GM12873 (cell line): ENCODE results near the gene BAHCC1.

ENCODE experiments used
- CTCF ChIP-seq: IDR thresholded peaks from 2 replicates; pipeline ENCODE4 v1.5.1; 2012; ENCODE audit warnings: low read depth, mild to moderate bottlenecking, moderate library complexity, low read length, control low read depth; ENCODE audit not compliant: insufficient read depth; ENCODE audit errors: missing control alignments

BAHCC1 gene

GRCh38 chr17:81448442-81448841, 53.2 kb downstream of the BAHCC1 start:
- TF ChIP-seq CTCF: no peak

GRCh38 chr17:81448950-81449349, 53.7 kb downstream of the BAHCC1 start:
- TF ChIP-seq CTCF: no peak

- TF ChIP-seq CTCF: no peak
Measured at GRCh38 chr17:81449351-81449750, 54.1 kb downstream of the BAHCC1 start.

- no peak for TF ChIP-seq CTCF
Measured at GRCh38 chr17:81451823-81452222, 56.6 kb downstream of the BAHCC1 start.

GRCh38 chr17:81452551-81452950, 57.3 kb downstream of the BAHCC1 start:
- no peak for TF ChIP-seq CTCF

DNA sequence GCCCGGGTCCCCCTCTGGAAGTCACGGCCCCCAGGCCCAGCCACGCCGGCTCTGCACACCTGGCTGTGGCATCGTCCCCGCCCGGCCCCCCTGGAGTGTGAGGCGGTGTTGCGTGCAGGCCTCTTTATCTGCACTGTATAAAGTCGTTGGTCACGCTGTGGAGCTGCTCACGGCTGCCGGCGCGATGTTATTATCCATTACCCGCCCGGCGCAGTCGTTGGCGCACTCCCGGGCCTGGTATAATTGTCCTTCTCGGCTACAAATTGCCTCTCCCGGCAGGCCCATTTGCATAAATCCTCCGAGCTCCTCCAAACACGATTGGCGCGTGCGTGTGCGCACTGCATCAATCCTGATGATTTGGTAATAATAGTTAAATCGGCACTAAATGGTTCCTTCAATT, 57.8 kb downstream of the BAHCC1 start:
- TF ChIP-seq CTCF: no peak

GRCh38 chr17:81453712-81454111, 58.5 kb downstream of the BAHCC1 start:
- TF ChIP-seq CTCF: no peak
